Tongue (tissue), 2 donors: Measurements from ENCODE around the gene KRTAP9-2. TPM values are rescaled to one million over a fixed set of nuclear protein-coding genes. Genes with fewer than 3 reads are reported as not detected.
"Not testable (repeated sequence)": the region's sequence is repeated elsewhere in the genome, so short reads cannot be mapped to it uniquely, and the experiment has no call there.

Source experiments
- DNase-seq: peaks from one replicate; pipeline ENCODE4 v3.0.0-alpha.2; 2015
- total RNA-seq: library from RNA; depleted of rRNA; stranded (reverse); fragments of >200 nt; gene quantifications from one replicate; pipeline ENCODE4 v1.2.3, GENCODE V29; 2014

The KRTAP9-2 gene
- total RNA-seq = not detected

GRCh38 chr17:41226598-41227095 lies at the start of gene KRTAP9-2:
Gene KRTAP9-2, plus strand, starts transcription at chr17:41226648. Its CDS starts 7 bp downstream, at chr17:41226655.
- DNase-seq = not testable (repeated sequence)

GRCh38 chr17:41176744-41177387 lies 49.6 kb upstream of the KRTAP9-2 start:
- DNase-seq = no peak

- no peak for DNase-seq
These were observed 48.6 kb upstream of the KRTAP9-2 start, which contains the start of gene KRTAP4-2 for GRCh38 chr17:41177727-41178271. Gene KRTAP4-2, minus strand, starts transcription at chr17:41178221. Its CDS starts 57 bp downstream, at chr17:41178164.

GRCh38 chr17:41178341-41178740 lies 48.1 kb upstream of the KRTAP9-2 start:
- DNase-seq = no peak

GRCh38 chr17:41178843-41179616 lies 47.4 kb upstream of the KRTAP9-2 start:
- no peak for DNase-seq

- no peak for DNase-seq
These were observed 41.9 kb upstream of the KRTAP9-2 start, which contains the start of gene KRTAP4-1 for GRCh38 chr17:41184480-41184961. Gene KRTAP4-1, minus strand, starts transcription at chr17:41184911. Its CDS starts 57 bp downstream, at chr17:41184854.

- DNase-seq = no peak
These were observed 41.4 kb upstream of the KRTAP9-2 start for GRCh38 chr17:41185001-41185400.

- DNase-seq = peak; percentile 34
These were observed 39.6 kb upstream of the KRTAP9-2 start for GRCh38 chr17:41186872-41187271.

- DNase-seq = not testable (repeated sequence)
These were observed 36.6 kb upstream of the KRTAP9-2 start, which contains the start of gene KRTAP9-1 for GRCh38 chr17:41189837-41190318. Gene KRTAP9-1, plus strand, starts transcription at chr17:41189887. Its CDS starts 0 bp downstream, at chr17:41189887.

GRCh38 chr17:41190328-41190727 lies 36.1 kb upstream of the KRTAP9-2 start:
- no peak for DNase-seq

GRCh38 chr17:41196068-41196467 lies 30.4 kb upstream of the KRTAP9-2 start:
- DNase-seq = no peak

GRCh38 chr17:41199421-41200078 lies 26.9 kb upstream of the KRTAP9-2 start:
- DNase-seq = peak; percentile 7

GRCh38 chr17:41211845-41212466 lies 14.5 kb upstream of the KRTAP9-2 start:
- DNase-seq = peak; percentile 58

- DNase-seq = peak; percentile 23
These were observed 13.8 kb upstream of the KRTAP9-2 start for GRCh38 chr17:41212524-41213169.

- DNase-seq = no peak
These were observed 10.8 kb upstream of the KRTAP9-2 start for GRCh38 chr17:41215681-41216080.

- DNase-seq = no peak
These were observed 2.6 kb upstream of the KRTAP9-2 start for GRCh38 chr17:41223821-41224220.

- DNase-seq = no peak
These were observed 397 bp upstream of the KRTAP9-2 start for GRCh38 chr17:41226051-41226450.

GRCh38 chr17:41230094-41230493 lies 3.6 kb downstream of the KRTAP9-2 start:
- DNase-seq = no peak

- no peak for DNase-seq
These were observed 5.3 kb downstream of the KRTAP9-2 start for GRCh38 chr17:41231731-41232130.

GRCh38 chr17:41232399-41233105 lies 6.1 kb downstream of the KRTAP9-2 start, which contains the start of gene KRTAP9-3:
Gene KRTAP9-3, plus strand, starts transcription at chr17:41232449. Its CDS starts 53 bp downstream, at chr17:41232502.
- DNase-seq = not testable (repeated sequence)
